Jurkat, Clone E6-1 (cell line): Measurements from ENCODE around the gene RNF17.
A peak's percentile ranks its signal among the peaks of the same experiment; 100 is the strongest.
"Not testable (repeated sequence)": the region's sequence is repeated elsewhere in the genome, so short reads cannot be mapped to it uniquely, and the experiment has no call there.

Experiments used
- DNase-seq: peaks from one replicate; pipeline ENCODE4 v3.0.0-alpha.2; 2011; ENCODE audit warnings: low read depth, low spot score
- H3K4me3 ChIP-seq: 2 replicates; pipeline ENCODE4 v1.5.1; 2011; ENCODE audit warnings: mild to moderate bottlenecking, low read length, control low read depth, moderate library complexity

Gene RNF17

DNA sequence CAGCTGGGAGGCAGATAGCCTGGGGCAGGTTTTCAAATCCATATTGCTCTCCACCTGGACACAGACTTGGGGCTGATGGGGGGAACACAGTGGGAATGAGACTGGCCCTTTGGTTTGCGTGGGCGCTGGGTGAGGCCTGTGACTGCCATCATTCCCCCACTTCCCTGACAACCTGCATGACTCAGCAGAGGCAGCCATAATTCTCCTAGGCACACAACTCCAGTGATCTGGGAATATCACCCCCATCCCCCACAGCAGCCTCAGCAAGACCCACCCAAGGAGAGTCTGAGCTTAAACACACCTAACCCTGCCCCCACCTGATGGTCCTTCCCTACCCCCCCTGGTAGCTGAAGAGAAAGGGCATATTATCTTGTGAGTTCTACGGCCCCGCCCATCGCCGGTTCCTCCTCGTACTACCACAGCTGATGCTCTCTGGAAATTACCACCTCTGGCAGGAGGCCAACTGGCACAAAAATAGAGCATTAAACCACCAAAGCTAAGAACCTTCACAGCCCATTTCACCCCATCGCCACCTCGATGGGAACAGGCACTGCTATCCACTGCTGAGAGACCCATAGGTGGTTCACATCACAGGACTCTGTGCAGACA lies 71.0 kb downstream of the RNF17 start:
- no peak overlapping the region for H3K4me3 ChIP-seq
- DNase-seq = peak; percentile 11

DNA sequence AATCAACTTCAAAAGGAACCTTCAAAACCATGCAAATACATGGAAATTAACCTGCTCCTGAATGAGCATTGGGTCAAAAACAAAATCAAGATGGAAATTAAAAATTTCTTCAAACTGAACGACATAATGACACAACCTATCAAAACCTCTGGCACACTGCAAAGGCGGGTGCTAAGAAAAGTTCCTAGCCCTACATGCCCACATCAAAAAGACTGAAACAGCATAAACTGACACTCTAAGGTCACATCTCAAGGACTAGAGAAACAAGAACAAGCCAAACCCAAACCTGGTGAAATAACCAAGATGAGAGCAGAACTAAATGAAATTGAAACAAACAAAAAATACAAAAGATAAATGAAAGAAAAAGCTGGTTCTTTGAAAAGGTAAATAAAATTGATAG lies 73.6 kb downstream of the RNF17 start:
- peak; percentile 1 for DNase-seq
- H3K4me3 ChIP-seq = not testable (repeated sequence)

DNA sequence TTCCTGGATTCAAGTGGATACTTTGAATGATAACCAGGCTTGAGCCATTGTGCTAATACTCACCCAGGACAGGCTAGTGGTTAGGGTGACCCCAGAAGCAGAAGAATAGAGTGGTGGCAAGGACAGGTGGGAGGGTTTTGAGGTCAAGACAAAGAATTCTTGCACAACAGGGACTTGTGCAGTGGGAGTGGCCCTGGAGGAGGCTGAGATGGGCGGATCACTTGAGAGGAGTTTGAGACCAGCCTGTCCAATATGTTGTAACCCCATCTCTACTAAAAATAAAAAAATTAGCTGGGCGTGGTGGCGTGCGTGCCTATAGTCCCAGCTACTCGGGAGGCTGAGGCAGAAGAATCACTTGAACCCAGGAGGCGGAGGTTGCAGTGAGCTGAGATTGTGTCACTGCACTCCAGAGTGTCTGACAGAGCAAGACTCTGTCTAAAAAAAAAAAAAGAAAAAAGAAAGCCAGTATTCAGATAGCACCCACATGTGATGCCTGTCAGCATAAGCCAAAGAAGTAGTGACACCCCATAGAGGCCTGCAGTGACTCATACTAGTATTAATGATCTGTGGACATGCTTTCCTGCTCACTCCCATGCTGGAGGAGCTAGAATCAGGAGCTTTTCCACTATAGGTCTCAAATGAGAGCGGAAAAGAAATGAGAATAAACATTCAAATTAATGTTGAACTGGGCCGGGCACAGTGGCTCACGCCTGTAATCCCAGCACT lies 78.7 kb downstream of the RNF17 start:
- H3K4me3 ChIP-seq = no peak overlapping the region
- no peak for DNase-seq

DNA sequence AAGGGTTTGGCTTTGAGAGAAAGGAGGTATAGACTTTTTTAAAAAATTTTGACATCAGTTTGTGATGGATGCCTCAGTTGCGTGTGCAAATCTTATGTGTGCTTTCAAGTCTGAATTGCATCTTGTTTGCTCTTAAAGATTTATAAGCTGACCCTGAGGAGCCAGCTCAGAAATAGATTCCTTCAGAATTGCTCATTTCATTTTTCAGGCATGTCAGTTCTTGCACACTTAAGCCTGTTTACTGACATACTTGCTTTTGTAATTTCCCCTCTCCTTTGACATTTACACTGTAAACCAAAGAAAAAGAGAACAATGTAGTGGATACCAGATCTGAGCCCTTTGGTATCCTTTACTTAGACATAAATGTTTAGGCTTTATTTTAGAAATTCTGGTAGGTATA lies 87.6 kb downstream of the RNF17 start:
- no peak for DNase-seq
- H3K4me3 ChIP-seq = no peak overlapping the region

DNA sequence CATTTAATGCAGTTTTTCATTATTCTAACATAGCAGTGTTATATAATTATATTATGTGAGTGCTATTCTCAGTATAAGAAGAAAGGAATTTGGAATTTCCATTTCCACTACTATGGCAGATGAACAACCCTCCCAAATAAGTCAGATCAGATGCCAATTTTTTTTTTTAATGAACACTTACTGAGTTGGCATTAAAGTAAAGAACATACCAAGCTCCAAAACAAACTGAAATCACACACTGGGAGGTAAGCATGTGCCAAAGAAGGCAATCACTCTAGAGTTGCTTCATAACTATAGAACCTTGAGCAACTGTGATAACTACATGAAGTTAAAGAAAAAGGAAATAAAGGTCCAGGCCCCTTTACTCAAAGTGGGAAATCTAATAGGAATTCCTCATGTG lies 90.3 kb downstream of the RNF17 start:
- DNase-seq = no peak

DNA sequence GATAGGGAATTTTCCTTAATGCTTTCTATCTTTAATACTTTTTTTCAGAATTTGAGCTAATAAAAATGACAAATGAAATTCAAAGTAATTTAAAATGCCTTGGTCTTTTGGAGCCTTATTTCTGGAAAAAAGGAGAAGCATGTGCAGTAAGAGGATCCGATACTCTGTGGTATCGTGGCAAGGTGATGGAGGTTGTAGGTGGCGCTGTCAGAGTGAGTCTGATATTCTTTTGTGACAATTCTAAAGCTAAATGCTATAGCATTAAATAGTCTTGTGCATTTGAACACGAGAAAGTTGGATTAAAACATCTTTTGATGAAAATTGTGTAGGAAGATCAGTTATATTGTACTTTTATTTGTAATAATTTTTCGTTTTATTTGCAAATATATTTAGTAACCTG lies 95.0 kb downstream of the RNF17 start:
- no peak for DNase-seq
- no peak overlapping the region for H3K4me3 ChIP-seq

More for the DNA sequence above, 90.3 kb downstream of the RNF17 start:
- H3K4me3 ChIP-seq = no peak overlapping the region

DNA sequence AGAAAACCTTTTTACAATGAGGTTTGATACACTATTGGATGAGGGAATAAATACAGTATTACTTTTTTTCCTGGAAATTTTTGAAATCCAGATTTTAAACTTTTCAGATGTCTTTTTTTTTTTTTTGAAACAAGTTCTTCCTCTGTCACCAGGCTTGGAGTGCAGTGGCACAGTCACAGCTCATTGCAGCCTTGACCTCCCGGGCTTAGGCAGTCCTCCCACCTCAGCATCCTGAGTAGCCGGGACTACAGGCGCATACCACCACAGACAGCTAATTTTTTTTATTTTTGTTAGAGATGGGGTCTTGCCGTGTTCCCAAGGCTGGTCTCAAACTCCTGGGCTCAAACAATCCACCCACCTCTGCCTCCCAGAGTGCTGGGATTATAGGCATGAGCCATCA lies 96.8 kb downstream of the RNF17 start:
- no peak for DNase-seq
- no peak overlapping the region for H3K4me3 ChIP-seq

DNA sequence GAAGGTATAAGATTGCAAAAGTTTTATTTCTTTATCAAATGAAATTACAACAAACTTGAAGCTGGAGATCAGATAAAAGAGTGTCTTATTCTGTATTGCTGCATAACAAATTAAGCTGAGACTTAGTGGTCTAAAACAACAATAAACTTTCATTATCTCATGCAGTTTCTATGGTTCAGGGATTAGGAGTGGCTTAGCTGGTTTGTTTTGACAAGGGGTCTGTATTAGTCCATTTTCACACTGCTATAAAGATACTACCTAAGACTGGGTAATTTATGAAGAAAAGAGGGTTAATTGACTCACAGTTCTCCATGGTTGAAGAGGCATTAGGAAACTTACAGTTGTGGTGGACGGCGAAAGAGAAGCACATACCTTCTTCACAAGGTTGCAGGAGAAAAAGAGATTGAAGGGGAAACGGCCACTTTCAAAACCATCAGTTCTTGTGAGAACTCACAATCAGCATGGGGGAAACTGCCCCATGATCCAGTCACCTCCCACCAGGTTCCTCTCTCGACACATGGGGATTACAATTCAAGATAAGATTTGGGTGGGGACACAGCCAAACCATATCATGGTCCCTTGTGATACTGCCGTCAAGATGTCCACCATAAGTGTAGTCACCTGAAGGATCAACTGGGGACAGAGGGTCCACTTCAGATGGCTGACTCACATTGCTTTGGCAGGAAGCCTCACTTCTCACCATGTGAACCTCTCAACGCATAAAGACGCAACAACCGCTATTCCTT lies 97.8 kb downstream of the RNF17 start:
- H3K4me3 ChIP-seq = no peak overlapping the region
- no peak for DNase-seq

DNA sequence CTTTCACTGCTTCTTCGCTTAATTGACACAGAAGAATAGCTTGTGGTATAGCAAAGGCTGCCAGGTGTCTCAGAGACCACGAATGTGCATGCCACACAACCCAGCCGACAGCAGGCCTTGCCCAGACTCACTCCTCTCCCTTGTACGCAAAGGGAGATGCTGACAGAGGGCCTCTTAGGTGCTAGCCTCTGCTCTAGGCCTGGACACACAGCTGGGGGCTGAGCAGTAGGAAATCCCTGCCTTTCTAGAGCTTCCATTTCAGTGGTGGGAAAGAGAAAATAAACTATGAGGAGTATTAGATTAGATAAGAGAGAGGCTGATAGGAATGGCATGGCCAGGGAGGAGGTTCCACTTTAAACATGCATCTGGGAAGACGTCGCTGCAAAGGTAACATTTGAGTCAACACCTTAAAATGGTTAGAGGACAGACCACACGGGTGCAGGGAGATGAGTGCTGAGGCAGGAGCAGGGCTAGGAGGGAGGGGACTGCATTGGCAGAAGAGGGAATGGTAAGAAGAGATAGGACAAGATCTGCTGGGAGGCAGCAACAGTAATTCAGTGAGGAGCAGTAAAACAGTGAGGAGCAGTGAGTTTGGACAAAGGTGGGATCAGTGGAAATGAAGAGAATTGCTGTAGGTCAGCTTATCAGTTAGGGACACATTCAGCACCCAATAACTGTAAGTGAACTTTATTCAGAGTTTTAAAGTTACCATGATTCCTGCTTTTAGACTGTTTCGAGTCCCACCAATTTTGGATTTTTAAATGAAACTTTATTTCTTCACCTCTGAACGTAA lies 100.0 kb downstream of the RNF17 start:
- no peak for DNase-seq

DNA sequence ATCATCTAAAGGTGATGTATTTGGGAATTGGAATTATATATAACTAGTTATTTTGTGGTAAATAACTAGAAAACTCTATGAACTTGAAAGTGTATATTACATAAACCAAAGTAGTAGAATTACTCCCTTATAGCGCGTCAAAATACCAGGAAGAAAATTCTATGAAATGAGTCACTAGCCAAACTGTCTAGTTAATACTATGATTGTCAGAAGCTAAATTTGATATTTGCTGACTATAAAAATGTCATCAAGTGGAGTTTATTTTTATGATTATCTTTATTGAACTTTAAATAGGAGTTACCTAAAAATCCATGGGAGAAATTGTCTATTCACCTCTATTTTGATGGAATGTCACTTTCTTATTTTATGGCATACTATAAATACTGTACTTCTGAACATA lies 100.6 kb downstream of the RNF17 start:
- no peak for DNase-seq
- no peak overlapping the region for H3K4me3 ChIP-seq

More for the DNA sequence above, 100.0 kb downstream of the RNF17 start:
- no peak overlapping the region for H3K4me3 ChIP-seq

DNA sequence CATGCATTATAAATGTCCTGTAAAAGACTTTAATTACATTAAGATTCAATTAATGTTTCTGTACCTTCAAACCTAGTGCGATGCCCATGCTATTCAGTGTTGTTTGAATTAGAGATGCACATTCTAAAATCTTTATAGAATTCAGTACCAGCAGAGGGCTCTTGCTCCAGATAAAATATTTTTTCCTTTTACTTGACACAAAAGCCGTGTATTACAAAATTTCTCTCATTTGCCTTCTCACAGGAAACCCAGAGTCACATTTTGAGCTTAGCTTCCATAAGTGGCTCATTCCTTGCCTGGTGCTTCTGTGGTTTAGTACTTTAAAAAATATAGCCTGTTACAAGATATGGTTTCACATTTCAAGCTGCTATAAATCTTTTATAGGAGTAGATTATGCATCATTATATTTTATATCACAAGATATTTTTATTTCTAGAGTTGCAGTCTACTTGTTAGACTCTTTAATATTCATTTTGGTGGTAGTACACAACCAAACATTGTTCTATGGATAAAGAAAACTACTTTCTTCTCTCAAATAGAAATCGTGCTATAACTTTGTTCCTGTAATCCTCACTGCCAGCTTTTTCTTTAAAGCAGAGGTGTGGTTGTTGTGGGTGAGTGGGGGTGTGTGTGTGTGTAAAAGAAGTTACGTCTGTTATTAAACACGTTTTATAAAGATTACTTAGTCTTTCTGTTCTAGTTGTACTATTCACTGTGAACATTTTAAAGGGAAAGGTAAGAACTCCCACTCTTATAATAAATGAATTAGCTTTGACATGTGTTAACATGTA lies 101.4 kb downstream of the RNF17 start:
- DNase-seq = no peak
- no peak overlapping the region for H3K4me3 ChIP-seq

DNA sequence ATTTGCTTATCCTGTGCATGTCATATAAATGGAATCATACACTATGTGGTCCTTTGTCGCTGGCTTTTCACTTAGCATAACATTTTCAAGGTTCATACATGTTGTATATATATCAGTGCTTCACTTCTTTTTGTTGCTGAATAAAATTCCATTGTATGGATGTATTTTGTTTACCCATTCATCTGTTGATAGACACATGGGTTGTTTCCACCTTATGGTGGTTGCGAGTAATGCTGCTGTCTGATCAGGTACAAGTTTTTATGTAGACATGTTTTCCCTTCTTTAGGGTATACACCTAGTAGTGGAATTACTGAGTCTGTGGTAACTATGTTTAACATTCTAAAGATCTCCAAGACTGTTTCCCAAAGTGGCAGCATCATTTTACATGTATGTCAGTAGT lies 102.5 kb downstream of the RNF17 start:
- no peak for DNase-seq
- no peak overlapping the region for H3K4me3 ChIP-seq

DNA sequence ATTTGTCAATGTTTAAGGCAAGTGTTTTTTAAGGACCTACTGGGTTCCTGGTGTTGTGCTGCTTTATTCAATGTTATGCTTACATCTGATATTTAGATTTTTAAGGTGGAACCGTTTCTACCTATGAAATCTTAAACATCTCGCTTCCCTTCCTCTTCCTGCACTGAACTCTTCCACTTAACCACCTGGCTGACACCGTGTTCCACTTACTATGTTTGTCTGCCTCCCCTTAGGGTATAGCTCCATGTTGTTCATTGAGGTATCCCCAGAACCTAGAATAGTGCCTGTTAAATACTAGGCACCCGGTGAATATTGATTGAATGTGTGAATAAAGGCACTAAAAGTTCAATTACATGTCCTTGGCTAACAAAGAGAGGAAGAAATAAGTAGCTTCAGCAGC lies 104.9 kb downstream of the RNF17 start:
- no peak for DNase-seq
- no peak overlapping the region for H3K4me3 ChIP-seq

DNA sequence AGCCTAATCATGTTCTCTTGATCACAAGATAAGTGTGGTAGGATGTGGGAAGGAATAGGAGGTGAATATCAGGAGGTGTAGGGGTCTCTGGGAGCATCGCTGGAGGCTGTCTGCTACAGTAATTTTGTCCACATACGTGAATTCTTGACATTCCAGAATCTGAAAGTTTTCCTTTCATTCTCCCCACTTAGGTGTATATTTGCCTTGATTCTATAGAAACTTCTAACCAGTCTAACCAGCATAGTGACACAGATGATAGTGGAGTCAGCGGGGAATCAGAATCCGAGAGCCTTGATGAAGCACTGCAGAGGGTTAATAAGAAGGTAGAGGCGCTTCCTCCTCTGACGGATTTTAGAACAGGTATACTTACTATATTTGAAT lies 106.4 kb downstream of the RNF17 start:
- no peak for DNase-seq
- H3K4me3 ChIP-seq = no peak overlapping the region

DNA sequence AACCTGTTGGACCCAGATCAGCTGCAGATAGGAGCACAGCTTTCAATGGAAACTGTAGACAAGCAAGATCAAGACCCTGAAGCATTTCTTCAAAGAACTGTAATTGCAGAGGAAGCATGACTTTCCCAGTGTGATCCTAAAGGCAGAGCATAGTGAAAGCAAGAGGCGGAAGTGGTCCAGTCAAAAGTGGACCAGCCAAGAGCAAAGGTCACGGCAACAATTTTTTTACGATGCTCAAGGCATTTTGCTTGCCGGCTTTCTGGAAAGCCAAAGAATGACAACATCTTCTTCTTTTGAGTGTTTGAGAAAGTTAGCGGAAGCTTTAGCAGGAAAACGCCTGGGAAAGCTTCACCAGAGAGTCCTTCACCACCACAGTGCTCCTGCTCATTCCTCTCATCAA lies 111.6 kb downstream of the RNF17 start:
- no peak overlapping the region for H3K4me3 ChIP-seq
- DNase-seq = no peak

DNA sequence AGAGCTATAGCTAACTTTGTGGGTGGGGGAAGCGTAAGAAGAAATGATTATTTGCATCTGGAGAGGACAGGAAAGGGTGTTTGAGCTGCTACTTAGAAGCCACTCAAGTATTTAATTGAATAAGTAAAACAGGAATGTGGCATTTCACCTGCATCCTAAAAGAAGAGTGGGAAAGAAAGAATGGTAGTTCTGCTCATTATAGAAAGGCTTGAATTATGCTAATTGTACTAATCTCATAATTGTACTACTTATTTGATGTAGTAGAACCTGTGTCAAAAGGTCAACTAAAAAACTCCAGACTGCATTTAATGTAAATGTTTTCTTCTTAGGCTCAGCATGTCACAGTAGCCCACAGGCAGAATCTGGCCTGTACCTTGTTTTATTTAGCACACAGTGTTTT lies 113.6 kb downstream of the RNF17 start:
- no peak for DNase-seq
- H3K4me3 ChIP-seq = no peak overlapping the region

DNA sequence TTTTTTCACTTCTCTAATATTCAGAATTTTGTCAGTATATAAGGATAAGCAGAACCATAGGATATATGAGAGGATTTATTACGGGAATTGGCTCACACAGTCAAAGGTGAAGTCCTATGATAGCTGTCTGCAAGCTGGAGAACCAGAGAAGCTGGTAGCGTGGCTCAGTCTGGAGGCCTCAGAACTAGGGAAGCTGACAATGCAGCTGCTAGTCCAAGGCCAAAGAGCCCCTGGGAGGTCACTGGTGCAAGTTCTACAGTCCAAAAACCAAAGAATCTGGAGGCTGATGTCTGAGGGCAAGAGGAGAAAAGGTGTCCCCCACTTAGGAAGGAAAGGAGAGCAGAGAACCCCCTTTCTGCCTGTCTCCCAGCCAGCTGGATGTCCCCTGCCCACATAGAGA lies 114.4 kb downstream of the RNF17 start:
- no peak overlapping the region for H3K4me3 ChIP-seq
- no peak for DNase-seq

DNA sequence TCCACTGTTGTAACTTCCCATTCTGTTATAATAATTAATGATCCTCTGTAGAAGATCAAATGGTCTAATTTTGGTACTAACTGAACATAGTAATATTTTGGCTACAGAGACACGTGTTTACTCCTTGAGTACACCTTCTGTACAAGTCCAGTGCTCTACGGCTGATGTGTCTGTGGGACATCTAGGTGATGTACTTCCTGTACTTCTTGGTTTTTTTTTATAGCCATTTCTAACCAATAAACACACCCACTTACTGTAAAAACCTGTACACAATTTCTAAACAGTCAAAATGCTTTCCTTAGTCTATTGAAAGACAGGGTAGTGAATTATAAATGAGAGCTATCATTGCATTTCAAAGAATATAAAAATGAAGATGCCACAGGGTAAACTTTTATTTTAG lies 118.7 kb downstream of the RNF17 start:
- no peak overlapping the region for H3K4me3 ChIP-seq
- no peak for DNase-seq

DNA sequence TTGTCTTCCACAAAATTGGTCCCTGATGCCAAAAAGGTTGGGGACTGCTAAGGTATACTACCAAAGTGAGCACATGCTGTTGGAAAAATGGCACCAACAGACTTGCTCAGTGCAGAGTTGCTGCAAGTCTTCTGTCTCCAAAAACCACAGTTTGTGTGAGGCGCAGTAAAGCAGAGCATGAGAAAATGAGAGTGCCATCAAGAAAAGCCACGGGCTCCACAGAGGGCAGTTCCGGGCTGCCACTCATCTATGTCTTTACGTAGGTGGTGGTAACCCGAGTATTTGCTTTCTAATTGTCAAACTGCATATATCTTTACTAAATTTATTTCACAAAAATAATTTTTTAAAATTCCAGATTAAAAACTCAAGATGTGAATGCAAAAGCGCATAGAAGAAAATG lies 123.8 kb downstream of the RNF17 start:
- H3K4me3 ChIP-seq = no peak overlapping the region
- no peak for DNase-seq
